ENCODE data around the gene RFC2.

DNA sequence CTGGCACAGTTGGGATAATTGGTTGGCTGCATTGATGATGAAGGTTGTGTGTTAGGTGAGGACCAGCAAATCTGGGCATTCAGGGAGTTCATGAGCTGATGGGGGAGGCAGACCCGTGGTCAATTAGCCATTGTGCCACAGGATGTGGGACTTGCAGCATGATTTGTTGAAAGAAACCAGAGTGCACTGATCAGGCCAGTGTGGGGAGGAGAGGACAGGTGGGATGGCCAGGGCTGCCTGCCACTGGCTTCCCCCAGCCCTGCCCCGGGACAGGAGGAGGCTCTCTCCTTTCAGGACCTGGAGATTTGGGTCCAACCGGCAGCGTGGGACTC, 39.3 kb upstream of the RFC2 start:
- TF ChIP-seq, protein P1, sequence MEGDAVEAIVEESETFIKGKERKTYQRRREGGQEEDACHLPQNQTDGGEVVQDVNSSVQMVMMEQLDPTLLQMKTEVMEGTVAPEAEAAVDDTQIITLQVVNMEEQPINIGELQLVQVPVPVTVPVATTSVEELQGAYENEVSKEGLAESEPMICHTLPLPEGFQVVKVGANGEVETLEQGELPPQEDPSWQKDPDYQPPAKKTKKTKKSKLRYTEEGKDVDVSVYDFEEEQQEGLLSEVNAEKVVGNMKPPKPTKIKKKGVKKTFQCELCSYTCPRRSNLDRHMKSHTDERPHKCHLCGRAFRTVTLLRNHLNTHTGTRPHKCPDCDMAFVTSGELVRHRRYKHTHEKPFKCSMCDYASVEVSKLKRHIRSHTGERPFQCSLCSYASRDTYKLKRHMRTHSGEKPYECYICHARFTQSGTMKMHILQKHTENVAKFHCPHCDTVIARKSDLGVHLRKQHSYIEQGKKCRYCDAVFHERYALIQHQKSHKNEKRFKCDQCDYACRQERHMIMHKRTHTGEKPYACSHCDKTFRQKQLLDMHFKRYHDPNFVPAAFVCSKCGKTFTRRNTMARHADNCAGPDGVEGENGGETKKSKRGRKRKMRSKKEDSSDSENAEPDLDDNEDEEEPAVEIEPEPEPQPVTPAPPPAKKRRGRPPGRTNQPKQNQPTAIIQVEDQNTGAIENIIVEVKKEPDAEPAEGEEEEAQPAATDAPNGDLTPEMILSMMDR (IDR thresholded peaks at IDR 0.05) = no peak
- no peak for TF ChIP-seq POLR2A (IDR thresholded peaks at IDR 0.05)
